B cell (primary cell): ENCODE measurements around the gene TSPAN17. TPM values are rescaled to one million over a fixed set of nuclear protein-coding genes. Genes with fewer than 3 reads are reported as not detected.

Experiments used
- ATAC-seq: fragments of 200-7000 bp; cut with Tn5 transposase; one replicate; pipeline ENCODE4 v1.10.0; 2021; ENCODE audit warnings: low read depth, mild to moderate bottlenecking, moderate number of reproducible peaks, moderate library complexity
- CTCF ChIA-PET: fragments of 350-600 bp; sonication (Branson Sonifier 250); formaldehyde crosslinking; loops from one replicate; lab custom pipeline; 2021; ENCODE audit warnings: antibody characterized with exemption, inconsistent platforms; lab: Charles Lee
- POLR2A ChIA-PET: fragments of 350-600 bp; sonication (Branson Sonifier 250); formaldehyde crosslinking; loops from one replicate; lab custom pipeline; 2021; ENCODE audit warnings: antibody characterized with exemption; lab: Charles Lee
- DNase-seq: peaks from one replicate; pipeline ENCODE4 v3.0.0; 2013
- H2AFZ ChIP-seq: 2 replicates; pipeline ENCODE4 v1.6.1; 2012; ENCODE audit warnings: mild to moderate bottlenecking, low read depth, low read length; ENCODE audit not compliant: insufficient read depth, poor library complexity, severe bottlenecking
- H3K27ac ChIP-seq, 2 donors: 1 replicate in 1 of 2; 2 replicates in 1 of 2; pipeline ENCODE4 v1.5.1; 2012 to 2013; ENCODE audit warnings: low read length in 2 of 2, mild to moderate bottlenecking in 2 of 2, moderate library complexity in 1 of 2
- H3K27me3 ChIP-seq, 4 experiments: fragments of 200-600 bp in 1 of 4; sonication (generic) in 1 of 4; replicated peaks in 1 of 4; 1 replicate in 2 of 4; 2 replicates in 2 of 4; pipeline versions ENCODE4 v1.6.1 to v1.7.0; 2013 to 2016; ENCODE audit warnings: low read length in 3 of 4, mild to moderate bottlenecking in 2 of 4, mixed read lengths in 1 of 4, moderate library complexity in 1 of 4; ENCODE audit not compliant: insufficient read depth in 4 of 4, control insufficient read depth in 3 of 4; ENCODE audit errors: control extremely low read depth in 1 of 4
- H3K36me3 ChIP-seq, 2 experiments: replicated peaks in 1 of 2; 1 replicate in 1 of 2; 2 replicates in 1 of 2; pipeline versions ENCODE4 v1.6.1 to v1.7.1; 2013; ENCODE audit warnings: low read length in 1 of 2; ENCODE audit not compliant: insufficient read depth in 2 of 2, control insufficient read depth in 1 of 2; ENCODE audit errors: control extremely low read depth in 1 of 2, extremely low read depth in 1 of 2
- H3K4me1 ChIP-seq, 2 donors: fragments of 200-600 bp in 1 of 2; sonication (generic) in 1 of 2; 1 replicate in 1 of 2; 2 replicates in 1 of 2; pipeline versions ENCODE4 v1.5.1 to v1.6.1; 2013 to 2017; ENCODE audit warnings: low read length in 2 of 2; ENCODE audit not compliant: control insufficient read depth in 2 of 2, insufficient read depth in 2 of 2
- H3K4me2 ChIP-seq: replicated peaks from 2 replicates; pipeline ENCODE3; 2012; ENCODE audit warnings: mild to moderate bottlenecking, low read depth, low read length; ENCODE audit not compliant: poor library complexity, severe bottlenecking
- H3K4me3 ChIP-seq, 5 experiments: fragments of 200-600 bp in 1 of 5; sonication (generic) in 1 of 5; 1 replicate in 3 of 5; 2 replicates in 2 of 5; pipeline versions ENCODE4 v1.5.1 to v1.7.0; 2011 to 2016; ENCODE audit warnings: low read length in 4 of 5, mild to moderate bottlenecking in 4 of 5, low read depth in 2 of 5, control low read depth in 1 of 5, moderate library complexity in 1 of 5; ENCODE audit not compliant: insufficient read depth in 1 of 5; ENCODE audit errors: control extremely low read depth in 1 of 5, extremely low read depth in 1 of 5
- H3K79me2 ChIP-seq: fragments of 200-600 bp; sonication (generic); one replicate; pipeline ENCODE4 v1.6.0; 2016; ENCODE audit warnings: low read length; ENCODE audit not compliant: control insufficient read depth, insufficient read depth
- H3K9ac ChIP-seq: fragments of 200-600 bp; sonication (generic); 2 replicates; pipeline ENCODE4 v1.6.1; 2017; ENCODE audit warnings: mild to moderate bottlenecking, low read length, moderate library complexity
- H3K9me3 ChIP-seq, 3 donors: one replicate each; pipeline versions ENCODE4 v1.6.1 to v1.7.1; 2013; ENCODE audit warnings: low read length in 2 of 3; ENCODE audit not compliant: control insufficient read depth in 2 of 3, insufficient read depth in 1 of 3; ENCODE audit errors: control extremely low read depth in 1 of 3
- H4K20me1 ChIP-seq: 2 replicates; pipeline ENCODE4 v1.6.0; 2012; ENCODE audit warnings: mild to moderate bottlenecking, low read length; ENCODE audit not compliant: insufficient read depth, control insufficient read depth, poor library complexity, severe bottlenecking
- H3K27ac Mint-ChIP-seq: one replicate; pipeline ENCODE4 v1.8.0; 2021; ENCODE audit warnings: mixed read lengths
- H3K27me3 Mint-ChIP-seq: one replicate; pipeline ENCODE4 v1.8.0; 2021; ENCODE audit warnings: mixed read lengths
- H3K4me1 Mint-ChIP-seq: one replicate; pipeline ENCODE4 v1.8.0; 2021; ENCODE audit warnings: mixed read lengths
- H3K4me3 Mint-ChIP-seq: one replicate; pipeline ENCODE4 v1.8.0; 2021; ENCODE audit warnings: mixed read lengths
- H3K9me3 Mint-ChIP-seq: one replicate; pipeline ENCODE4 v1.8.0; 2022; ENCODE audit warnings: mixed read lengths; ENCODE audit not compliant: insufficient read depth
- CTCF ChIP-seq: fragments of 200-600 bp; IDR thresholded peaks from one replicate; pipeline ENCODE4 v1.8.0; 2022; ENCODE audit warnings: antibody characterized with exemption, mild to moderate bottlenecking
- EZH2 ChIP-seq: IDR thresholded peaks from 2 replicates; pipeline ENCODE4 v1.6.1; 2012; ENCODE audit warnings: borderline replicate concordance, low read depth, mild to moderate bottlenecking, moderate library complexity, low read length; ENCODE audit not compliant: insufficient read depth, poor library complexity, severe bottlenecking
- WGBS: methylation state at CpG from one replicate; pipeline ENCODE4 v1.1.5; 2013; ENCODE audit warnings: missing lambda C conversion rate; ENCODE audit not compliant: insufficient coverage; 5-methylcytosine and 5-hydroxymethylcytosine counted together
- intact Hi-C: fragments of 100-400 bp; cut with micrococcal nuclease; formaldehyde crosslinking; loops from one replicate; pipeline ENCODE4 v1.10.0; 2022
- polyA plus RNA-seq: library from polyadenylated mRNA; depleted of rRNA; stranded (reverse); fragments of >200 nt; gene quantifications from 2 replicates; pipeline ENCODE4 v1.2.3, GENCODE V29; 2012
- total RNA-seq, 2 donors: library from RNA; stranded (reverse); fragments of 120-200 nt in 1 of 2; gene quantifications; 1 replicate in 1 of 2; 2 replicates in 1 of 2; pipeline versions ENCODE4 v1.2.3 to v1.2.4, GENCODE V29; 2013 to 2022

TSPAN17 gene
- total and polyA plus RNA-seq, 2 donors (not counting 1 experiment from before 2014, with no cell fraction given): 20.5 to 21.0 TPM

GRCh38 chr5:176611435-176611834 is 35.8 kb upstream of the TSPAN17 start:
- Histone ChIP-seq H3K9ac (no peak overlapping the region), H3K4me3 (no peak overlapping the region), H3K9me3 (no peaks in the 10 kb centered on the region), H3K27me3 (peaks cover 0 to 26% (median 10%) of the 10 kb centered on the region in 4 experiments), H3K36me3 (no peaks in the 10 kb centered on the region), H4K20me1 (no peaks in the 10 kb centered on the region), H3K4me1 (peaks cover 4 to 9% of the 10 kb centered on the region in 2 donors), H3K79me2 (no peaks in the 10 kb centered on the region), H2AFZ (no peak overlapping the region), H3K4me2 (no peak overlapping the region), H3K27ac (no peak overlapping the region)
- intact Hi-C loops: loop anchor here (2.0 kb wide), 1 partner anchor 19 kb away; the partner anchor contains the start of genes EIF4E1B and SNCB
- ATAC-seq: no peak
- peaks cover 12% of the 10 kb centered on the region for H3K4me1 Mint-ChIP-seq
- 15% methylated on average over 10 of the region's 10 CpGs for WGBS
- POLR2A ChIA-PET: no interaction called here
- H3K9me3 Mint-ChIP-seq: no peaks in the 10 kb centered on the region
- H3K4me3 Mint-ChIP-seq: peak overlapping the region; percentile 7
- TF ChIP-seq CTCF (no peak), EZH2 (no peak)
- H3K27ac Mint-ChIP-seq: no peak overlapping the region
- H3K27me3 Mint-ChIP-seq: peaks cover 38% of the 10 kb centered on the region
- DNase-seq: peak; percentile 59
- CTCF ChIA-PET: interaction anchor here (1.2 kb wide), 1 partner anchor 35 kb away, joined by 3 read pairs; the partner anchor contains the start of gene TSPAN17

GRCh38 chr5:176612008-176612407 is 35.3 kb upstream of the TSPAN17 start:
- H3K79me2 ChIP-seq: no peaks in the 10 kb centered on the region
- no peak overlapping the region for H3K9ac ChIP-seq
- H2AFZ ChIP-seq: no peak overlapping the region
- CTCF ChIA-PET: interaction anchor here (1.2 kb wide), 1 partner anchor 35 kb away, joined by 3 read pairs; the partner anchor contains the start of gene TSPAN17
- no peaks in the 10 kb centered on the region for H4K20me1 ChIP-seq
- H3K9me3 ChIP-seq: no peaks in the 10 kb centered on the region
- H3K9me3 Mint-ChIP-seq: no peaks in the 10 kb centered on the region
- peaks cover 4 to 9% of the 10 kb centered on the region in 2 donors for H3K4me1 ChIP-seq
- peaks cover 0 to 31% (median 12%) of the 10 kb centered on the region in 4 experiments for H3K27me3 ChIP-seq
- DNase-seq (no peak), ATAC-seq (no peak)
- TF ChIP-seq EZH2 (no peak), CTCF (no peak)
- no peaks in the 10 kb centered on the region for H3K36me3 ChIP-seq
- no peak overlapping the region for H3K4me3 ChIP-seq
- H3K27ac ChIP-seq: no peak overlapping the region
- H3K4me1 Mint-ChIP-seq: peaks cover 12% of the 10 kb centered on the region
- peak overlapping the region; percentile 7 for H3K4me3 Mint-ChIP-seq
- H3K27me3 Mint-ChIP-seq: peaks cover 43% of the 10 kb centered on the region
- POLR2A ChIA-PET: interaction anchor here (1.1 kb wide), 1 partner anchor 76 kb away, joined by 3 read pairs; no protein-coding TSS in a partner anchor
- WGBS: 91% methylated on average over 6 of the region's 6 CpGs
- no peak overlapping the region for H3K4me2 ChIP-seq
- intact Hi-C loops: no loop called here
- no peak overlapping the region for H3K27ac Mint-ChIP-seq
